HG03045 (cell line): Measurements from ENCODE around the gene MGMT.

Experiments
- ATAC-seq: cut with Tn5 transposase; IDR thresholded peaks from one replicate; pipeline ENCODE4 v1.9.1; 2021; ENCODE audit warnings: mild to moderate bottlenecking, moderate library complexity; ENCODE audit not compliant: unreplicated experiment

MGMT gene

GRCh38 chr10:129725011-129725410 lies 258.0 kb downstream of the MGMT start:
- no peak for ATAC-seq

GRCh38 chr10:129725482-129725881 lies 258.4 kb downstream of the MGMT start:
- no peak for ATAC-seq

GRCh38 chr10:129725890-129726631 lies 259.0 kb downstream of the MGMT start:
- no peak for ATAC-seq

GRCh38 chr10:129727071-129727470 lies 260.0 kb downstream of the MGMT start:
- ATAC-seq = no peak

- no peak for ATAC-seq
These were observed 260.5 kb downstream of the MGMT start for GRCh38 chr10:129727495-129727894.

GRCh38 chr10:129728246-129728820 lies 261.3 kb downstream of the MGMT start:
- ATAC-seq = no peak

GRCh38 chr10:129728905-129729795 lies 262.1 kb downstream of the MGMT start:
- no peak for ATAC-seq

GRCh38 chr10:129730272-129730992 lies 263.4 kb downstream of the MGMT start:
- no peak for ATAC-seq

- ATAC-seq = no peak
These were observed 263.9 kb downstream of the MGMT start for GRCh38 chr10:129730993-129731325.

- ATAC-seq = no peak
These were observed 273.7 kb downstream of the MGMT start for GRCh38 chr10:129740532-129741279.

- no peak for ATAC-seq
These were observed 274.4 kb downstream of the MGMT start for GRCh38 chr10:129741280-129741977.

GRCh38 chr10:129741978-129742741 lies 275.1 kb downstream of the MGMT start:
- ATAC-seq = no peak

- no peak for ATAC-seq
These were observed 275.9 kb downstream of the MGMT start for GRCh38 chr10:129742742-129743550.

- no peak for ATAC-seq
These were observed 276.7 kb downstream of the MGMT start for GRCh38 chr10:129743738-129744133.

- ATAC-seq = no peak
These were observed 277.4 kb downstream of the MGMT start for GRCh38 chr10:129744134-129745111.

- no peak for ATAC-seq
These were observed 278.2 kb downstream of the MGMT start for GRCh38 chr10:129745186-129745750.
